ENCODE results near the gene RAMACL.

RAMACL gene

DNA sequence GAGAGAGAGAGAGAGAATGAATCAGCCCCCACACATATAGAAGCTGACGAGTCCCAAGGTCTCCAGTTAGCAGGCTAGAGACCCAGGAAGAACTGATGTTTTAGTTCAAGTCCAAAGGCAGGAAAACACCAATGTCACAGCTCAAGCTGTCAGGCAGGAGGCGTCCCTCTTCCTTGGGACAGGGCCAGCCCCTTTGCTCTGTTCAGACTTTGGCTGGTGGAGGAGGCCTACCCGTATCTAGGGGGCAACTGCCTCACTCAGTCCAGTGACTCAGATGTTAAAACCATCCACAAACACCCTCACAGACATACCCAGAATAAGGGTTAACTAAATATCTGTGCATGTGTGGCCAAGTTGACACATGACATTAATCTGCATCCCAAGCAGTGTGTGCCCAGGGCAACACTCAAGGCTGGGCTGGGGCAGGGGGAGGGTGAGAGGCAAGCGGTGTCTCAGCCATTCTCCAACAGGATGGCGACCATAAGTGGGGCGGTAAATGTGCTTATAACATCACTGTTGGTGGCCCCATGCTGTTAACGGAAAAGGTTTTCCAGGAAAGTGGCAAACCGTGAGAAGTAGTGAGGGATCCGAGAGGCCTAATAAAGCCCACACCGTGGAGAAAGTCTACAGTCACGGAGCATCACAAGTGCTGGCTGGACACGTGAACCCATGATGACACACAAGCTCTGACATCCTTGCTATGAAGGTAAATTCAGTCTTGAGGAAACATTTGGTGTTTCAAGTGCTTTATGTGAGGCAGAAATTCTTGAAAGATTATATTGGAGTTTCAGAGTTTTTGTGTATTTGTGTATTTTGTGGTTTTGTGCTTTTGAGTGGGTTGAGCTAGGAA, 28.1 kb downstream of the RAMACL start:
- TF ChIP-seq, protein P1, sequence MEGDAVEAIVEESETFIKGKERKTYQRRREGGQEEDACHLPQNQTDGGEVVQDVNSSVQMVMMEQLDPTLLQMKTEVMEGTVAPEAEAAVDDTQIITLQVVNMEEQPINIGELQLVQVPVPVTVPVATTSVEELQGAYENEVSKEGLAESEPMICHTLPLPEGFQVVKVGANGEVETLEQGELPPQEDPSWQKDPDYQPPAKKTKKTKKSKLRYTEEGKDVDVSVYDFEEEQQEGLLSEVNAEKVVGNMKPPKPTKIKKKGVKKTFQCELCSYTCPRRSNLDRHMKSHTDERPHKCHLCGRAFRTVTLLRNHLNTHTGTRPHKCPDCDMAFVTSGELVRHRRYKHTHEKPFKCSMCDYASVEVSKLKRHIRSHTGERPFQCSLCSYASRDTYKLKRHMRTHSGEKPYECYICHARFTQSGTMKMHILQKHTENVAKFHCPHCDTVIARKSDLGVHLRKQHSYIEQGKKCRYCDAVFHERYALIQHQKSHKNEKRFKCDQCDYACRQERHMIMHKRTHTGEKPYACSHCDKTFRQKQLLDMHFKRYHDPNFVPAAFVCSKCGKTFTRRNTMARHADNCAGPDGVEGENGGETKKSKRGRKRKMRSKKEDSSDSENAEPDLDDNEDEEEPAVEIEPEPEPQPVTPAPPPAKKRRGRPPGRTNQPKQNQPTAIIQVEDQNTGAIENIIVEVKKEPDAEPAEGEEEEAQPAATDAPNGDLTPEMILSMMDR (IDR thresholded peaks at IDR 0.05): no peak
- Histone ChIP-seq H3K4me1 (ENCODE audit: control insufficient read depth in 1 of 2, insufficient read depth in 1 of 2, low read depth in 1 of 2, low read length in 1 of 2) (peaks cover 0 to 21% of the 10 kb centered on the region in 2 experiments), H3K36me3 (no peaks in the 10 kb centered on the region), H3K9me3 (no peaks in the 10 kb centered on the region), H3K4me3 (ENCODE audit: low read depth in 1 of 2, low read length in 1 of 2) (no peak overlapping the region), H3K27ac (no peak overlapping the region), H3K27me3 (no peaks in the 10 kb centered on the region)

DNA sequence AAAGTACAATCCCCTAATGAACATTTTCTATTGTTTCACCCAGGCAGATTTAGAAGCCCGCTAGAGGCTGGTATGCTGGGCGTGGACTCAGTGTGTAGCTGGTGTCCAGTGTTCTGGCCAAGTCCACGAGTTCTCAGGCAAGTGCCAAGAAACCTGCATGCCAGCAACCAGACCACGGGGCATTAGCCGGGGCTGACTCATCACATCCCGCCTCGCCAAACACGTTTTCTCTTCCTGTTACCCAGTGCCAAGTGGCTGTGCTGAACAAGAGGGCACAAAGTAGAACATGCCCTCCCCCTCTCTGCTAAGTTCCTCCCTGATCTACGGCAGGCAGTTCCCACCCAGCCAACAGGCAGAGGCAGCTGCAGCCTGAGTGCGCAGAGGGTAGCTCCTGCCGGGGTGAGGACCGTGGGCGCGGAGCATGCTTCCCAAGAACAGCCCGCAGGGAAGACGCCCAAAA, 29.6 kb downstream of the RAMACL start:
- TF ChIP-seq, protein P1 (IDR thresholded peaks at IDR 0.05): no peak
- Histone ChIP-seq H3K9me3 (no peaks in the 10 kb centered on the region), H3K36me3 (no peaks in the 10 kb centered on the region), H3K4me1 (ENCODE audit: control insufficient read depth in 1 of 2, insufficient read depth in 1 of 2, low read depth in 1 of 2, low read length in 1 of 2) (peaks cover 0 to 12% of the 10 kb centered on the region in 2 experiments), H3K27ac (no peak overlapping the region), H3K27me3 (no peaks in the 10 kb centered on the region), H3K4me3 (ENCODE audit: low read depth in 1 of 2, low read length in 1 of 2) (no peak overlapping the region)

DNA sequence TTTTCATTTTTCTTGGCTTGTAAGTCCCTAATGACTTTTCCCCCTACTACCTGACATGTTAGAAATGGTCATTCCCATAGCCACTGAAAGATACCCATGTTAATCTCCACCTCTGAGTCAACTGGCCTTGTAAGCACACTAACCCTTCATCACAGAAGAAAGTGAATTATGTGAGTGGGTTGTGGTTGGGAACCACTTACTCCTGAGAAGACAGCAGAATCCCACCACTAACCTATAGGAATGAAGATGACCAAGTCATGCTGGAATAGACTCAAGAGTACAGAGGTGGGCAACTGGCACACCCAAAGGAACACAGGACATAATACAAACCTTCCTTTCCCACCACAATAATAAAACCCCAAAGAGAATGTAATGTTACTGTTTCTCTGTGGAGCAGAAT, 30.1 kb downstream of the RAMACL start:
- Histone ChIP-seq H3K27ac (no peak overlapping the region), H3K9me3 (no peaks in the 10 kb centered on the region), H3K4me1 (ENCODE audit: control insufficient read depth in 1 of 2, insufficient read depth in 1 of 2, low read depth in 1 of 2, low read length in 1 of 2) (peaks cover 0 to 12% of the 10 kb centered on the region in 2 experiments), H3K36me3 (no peaks in the 10 kb centered on the region), H3K27me3 (no peaks in the 10 kb centered on the region), H3K4me3 (ENCODE audit: low read depth in 1 of 2, low read length in 1 of 2) (no peak overlapping the region)
- TF ChIP-seq, protein P1 (IDR thresholded peaks at IDR 0.05): no peak

DNA sequence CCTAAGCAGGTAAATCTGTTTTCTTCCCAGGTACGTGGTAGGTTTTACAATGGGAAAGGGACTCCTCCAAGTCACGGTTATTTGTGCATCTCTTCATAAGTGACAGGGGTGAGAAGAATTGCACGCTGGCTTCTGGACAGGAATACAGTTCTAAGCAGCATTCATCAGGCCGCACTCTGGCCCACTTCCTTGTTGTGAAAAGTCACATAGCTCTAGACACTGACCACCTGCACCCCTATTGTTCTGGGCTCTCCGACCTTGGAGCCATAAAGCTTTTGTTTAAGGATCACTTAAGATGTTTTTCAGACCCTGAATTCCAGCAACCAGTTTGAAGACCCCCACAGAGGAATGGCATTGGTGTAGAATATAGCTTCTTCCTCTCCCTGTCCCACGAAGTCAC, 31.4 kb downstream of the RAMACL start:
- Histone ChIP-seq H3K9me3 (no peaks in the 10 kb centered on the region), H3K36me3 (no peaks in the 10 kb centered on the region), H3K27me3 (no peaks in the 10 kb centered on the region), H3K27ac (no peak overlapping the region), H3K4me3 (ENCODE audit: low read depth in 1 of 2, low read length in 1 of 2) (no peak overlapping the region), H3K4me1 (ENCODE audit: control insufficient read depth in 1 of 2, insufficient read depth in 1 of 2, low read depth in 1 of 2, low read length in 1 of 2) (peaks cover 0 to 12% of the 10 kb centered on the region in 2 experiments)
- TF ChIP-seq, protein P1 (IDR thresholded peaks at IDR 0.05): no peak

DNA sequence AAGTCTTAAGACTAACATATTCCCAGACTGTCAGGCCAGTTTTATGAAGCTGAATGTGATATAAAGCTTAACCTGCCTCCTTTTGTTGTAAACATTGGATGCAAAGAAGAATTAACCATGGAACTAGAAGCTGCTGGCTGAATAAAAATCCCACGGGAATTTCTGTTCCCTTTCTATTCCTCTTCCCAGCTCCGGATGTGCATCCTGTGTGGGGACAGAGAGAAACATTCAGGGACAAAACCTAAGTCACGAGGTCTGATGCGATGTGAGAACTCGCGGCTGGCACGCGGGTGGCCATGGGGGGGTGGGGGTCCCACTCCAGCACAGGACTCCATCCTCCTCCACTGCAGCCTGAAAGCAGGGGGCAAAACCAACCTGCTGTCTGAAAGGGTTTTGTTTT, 32.2 kb downstream of the RAMACL start:
- Histone ChIP-seq H3K27me3 (no peaks in the 10 kb centered on the region), H3K9me3 (no peaks in the 10 kb centered on the region), H3K27ac (no peak overlapping the region), H3K36me3 (no peaks in the 10 kb centered on the region), H3K4me3 (ENCODE audit: low read depth in 1 of 2, low read length in 1 of 2) (no peak overlapping the region), H3K4me1 (ENCODE audit: control insufficient read depth in 1 of 2, insufficient read depth in 1 of 2, low read depth in 1 of 2, low read length in 1 of 2) (peaks cover 0 to 10% of the 10 kb centered on the region in 2 experiments)
- TF ChIP-seq, protein P1 (IDR thresholded peaks at IDR 0.05): no peak

Data from neutrophil (primary cell).